IPS-20b (cell line): Measurements from ENCODE around the gene CCDC91.

Experiments
- H3K27ac ChIP-seq: one replicate; pipeline ENCODE4 v1.5.1; 2013; ENCODE audit warnings: low read length
- H3K27me3 ChIP-seq: 2 replicates; pipeline ENCODE4 v1.6.1; 2013; ENCODE audit warnings: mild to moderate bottlenecking, low read length, inconsistent platforms; ENCODE audit not compliant: insufficient read depth
- H3K36me3 ChIP-seq: 2 replicates; pipeline ENCODE4 v1.6.1; 2013; ENCODE audit warnings: low read depth, mild to moderate bottlenecking, inconsistent platforms, low read length, moderate library complexity; ENCODE audit not compliant: insufficient read depth
- H3K4me1 ChIP-seq: 2 replicates; pipeline ENCODE4 v1.6.1; 2013; ENCODE audit warnings: mild to moderate bottlenecking, control low read depth, inconsistent platforms, low read length, moderate library complexity; ENCODE audit not compliant: insufficient read depth
- H3K4me3 ChIP-seq: 2 replicates; pipeline ENCODE4 v1.5.1; 2013; ENCODE audit warnings: mild to moderate bottlenecking, low read length, inconsistent platforms
- H3K9ac ChIP-seq: 2 replicates; pipeline ENCODE4 v1.6.1; 2013; ENCODE audit warnings: low read depth, mild to moderate bottlenecking, inconsistent platforms, low read length, moderate library complexity
- H3K9me3 ChIP-seq: 2 replicates; pipeline ENCODE4 v1.6.1; 2013; ENCODE audit warnings: mild to moderate bottlenecking, low read depth, low read length, inconsistent platforms; ENCODE audit not compliant: insufficient read depth

CCDC91 gene

GRCh38 chr12:28383368-28383767, 193.1 kb downstream of the CCDC91 start:
- Histone ChIP-seq H3K36me3 (no peaks in the 10 kb centered on the region), H3K4me1 (peaks cover 14% of the 10 kb centered on the region), H3K9ac (no peak overlapping the region), H3K4me3 (no peak overlapping the region), H3K27ac (no peak overlapping the region), H3K27me3 (no peaks in the 10 kb centered on the region), H3K9me3 (no peaks in the 10 kb centered on the region)

GRCh38 chr12:28388879-28389278, 198.6 kb downstream of the CCDC91 start:
- Histone ChIP-seq H3K27ac (no peak overlapping the region), H3K4me3 (peak overlapping the region; percentile 25), H3K9me3 (no peaks in the 10 kb centered on the region), H3K27me3 (no peaks in the 10 kb centered on the region), H3K9ac (no peak overlapping the region), H3K4me1 (peaks cover 23% of the 10 kb centered on the region; the same call in 1 of the 2 replicates), H3K36me3 (no peaks in the 10 kb centered on the region)

GRCh38 chr12:28390206-28390605, 199.9 kb downstream of the CCDC91 start:
- Histone ChIP-seq H3K27ac (no peak overlapping the region), H3K9me3 (no peaks in the 10 kb centered on the region), H3K4me1 (peaks cover 23% of the 10 kb centered on the region; the same call in 1 of the 2 replicates), H3K9ac (no peak overlapping the region), H3K27me3 (no peaks in the 10 kb centered on the region), H3K36me3 (no peaks in the 10 kb centered on the region), H3K4me3 (no peak overlapping the region)

DNA sequence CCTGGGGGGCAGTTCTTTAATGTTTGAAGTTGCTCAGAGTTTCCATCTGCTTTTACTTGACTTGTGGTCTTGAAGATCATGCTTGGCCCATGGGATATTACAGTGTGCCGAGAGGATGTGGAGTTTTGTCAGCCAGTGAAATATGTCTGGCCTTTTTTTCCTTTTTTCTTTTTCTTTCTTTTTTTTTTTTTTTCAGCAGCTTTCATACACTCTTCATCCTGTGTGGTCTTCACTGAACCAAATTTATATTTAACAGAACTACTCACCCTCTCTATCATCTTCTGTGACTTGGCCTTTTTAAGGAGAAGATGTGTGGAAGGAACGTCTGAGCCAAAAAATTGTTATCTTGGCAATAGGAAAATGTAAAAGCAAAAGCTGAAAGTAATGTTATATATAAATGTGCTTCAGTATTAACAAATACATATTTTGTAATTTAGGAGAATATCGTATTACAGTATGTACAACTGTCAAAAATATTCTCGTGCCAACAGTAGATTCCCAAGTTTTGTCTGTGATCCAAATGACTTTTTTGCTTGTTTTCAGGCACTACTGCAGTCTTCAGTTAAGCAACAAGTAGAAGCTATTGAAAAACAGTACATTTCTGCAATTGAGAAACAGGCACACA, 200.6 kb downstream of the CCDC91 start:
- Histone ChIP-seq H3K4me3 (no peak overlapping the region), H3K9ac (no peak overlapping the region), H3K36me3 (no peaks in the 10 kb centered on the region), H3K27me3 (no peaks in the 10 kb centered on the region), H3K4me1 (peaks cover 23% of the 10 kb centered on the region; the same call in 1 of the 2 replicates), H3K27ac (no peak overlapping the region), H3K9me3 (no peaks in the 10 kb centered on the region)

- Histone ChIP-seq H3K27me3 (no peaks in the 10 kb centered on the region), H3K27ac (no peak overlapping the region), H3K4me1 (0 out of 2 replicates have a peak, but pooled peaks cover 3% of the 10 kb centered on the region), H3K9ac (no peak overlapping the region), H3K9me3 (no peaks in the 10 kb centered on the region), H3K36me3 (no peaks in the 10 kb centered on the region), H3K4me3 (no peak overlapping the region)
Observed at GRCh38 chr12:28409892-28410291, 219.6 kb downstream of the CCDC91 start.

- H3K9ac ChIP-seq = no peak overlapping the region
- no peak overlapping the region for H3K27ac ChIP-seq
- peaks cover 14% of the 10 kb centered on the region; the same call in 1 of the 2 replicates for H3K4me1 ChIP-seq
- H3K4me3 ChIP-seq = no peak overlapping the region
- no peaks in the 10 kb centered on the region for H3K27me3 ChIP-seq
- no peaks in the 10 kb centered on the region for H3K36me3 ChIP-seq
- no peaks in the 10 kb centered on the region for H3K9me3 ChIP-seq
Observed at GRCh38 chr12:28413460-28414109, 223.3 kb downstream of the CCDC91 start.

- H3K27me3 ChIP-seq = no peaks in the 10 kb centered on the region
- H3K4me1 ChIP-seq = peaks cover 14% of the 10 kb centered on the region; the same call in 1 of the 2 replicates
- H3K9ac ChIP-seq = peak overlapping the region; percentile 36; the same call in 1 of the 2 replicates
- no peaks in the 10 kb centered on the region for H3K36me3 ChIP-seq
- H3K27ac ChIP-seq = no peak overlapping the region
- no peaks in the 10 kb centered on the region for H3K9me3 ChIP-seq
- peak overlapping the region; percentile 23; the same call in 1 of the 2 replicates for H3K4me3 ChIP-seq
Observed at GRCh38 chr12:28415755-28416154, 225.5 kb downstream of the CCDC91 start.

DNA sequence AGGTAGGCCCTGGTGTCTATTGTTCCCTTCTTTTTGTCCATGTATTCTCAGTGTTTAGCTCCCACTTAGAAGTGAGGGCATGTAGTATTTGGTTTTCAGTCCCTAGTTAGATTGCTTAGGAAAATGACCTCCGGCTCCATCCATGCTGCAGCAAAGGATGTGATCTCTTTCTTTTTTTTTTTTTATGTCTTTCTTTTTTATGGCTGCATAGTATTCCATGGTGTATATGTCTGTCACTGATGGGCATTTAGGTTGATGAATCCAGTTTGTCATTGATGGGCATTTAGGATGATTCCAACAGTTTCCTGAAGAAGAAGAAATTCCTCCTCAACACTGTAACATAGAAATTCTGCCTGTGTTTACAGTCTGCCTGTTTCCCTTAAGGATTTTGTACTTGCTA, 231.1 kb downstream of the CCDC91 start:
- no peak overlapping the region for H3K4me3 ChIP-seq
- no peak overlapping the region for H3K9ac ChIP-seq
- H3K9me3 ChIP-seq = no peaks in the 10 kb centered on the region
- peaks cover 2% of the 10 kb centered on the region; the same call in 1 of the 2 replicates for H3K4me1 ChIP-seq
- H3K36me3 ChIP-seq = no peaks in the 10 kb centered on the region
- no peaks in the 10 kb centered on the region for H3K27me3 ChIP-seq
- no peak overlapping the region for H3K27ac ChIP-seq

GRCh38 chr12:28424965-28425364, 234.7 kb downstream of the CCDC91 start:
- Histone ChIP-seq H3K36me3 (no peaks in the 10 kb centered on the region), H3K9ac (no peak overlapping the region), H3K4me3 (no peak overlapping the region), H3K4me1 (no peaks in the 10 kb centered on the region), H3K27ac (no peak overlapping the region), H3K9me3 (no peaks in the 10 kb centered on the region; the same call in 1 of the 2 replicates), H3K27me3 (no peaks in the 10 kb centered on the region)

- no peak overlapping the region for H3K9ac ChIP-seq
- H3K4me1 ChIP-seq = no peaks in the 10 kb centered on the region
- H3K27ac ChIP-seq = no peak overlapping the region
- no peaks in the 10 kb centered on the region for H3K27me3 ChIP-seq
- H3K4me3 ChIP-seq = no peak overlapping the region
- H3K9me3 ChIP-seq = no peaks in the 10 kb centered on the region; the same call in 1 of the 2 replicates
- no peaks in the 10 kb centered on the region for H3K36me3 ChIP-seq
Observed at GRCh38 chr12:28425526-28425925, 235.3 kb downstream of the CCDC91 start.

GRCh38 chr12:28427046-28427445, 236.8 kb downstream of the CCDC91 start:
- Histone ChIP-seq H3K27me3 (no peaks in the 10 kb centered on the region), H3K27ac (no peak overlapping the region), H3K9ac (no peak overlapping the region), H3K4me1 (no peaks in the 10 kb centered on the region), H3K36me3 (no peaks in the 10 kb centered on the region), H3K4me3 (no peak overlapping the region), H3K9me3 (no peaks in the 10 kb centered on the region; the same call in 1 of the 2 replicates)

DNA sequence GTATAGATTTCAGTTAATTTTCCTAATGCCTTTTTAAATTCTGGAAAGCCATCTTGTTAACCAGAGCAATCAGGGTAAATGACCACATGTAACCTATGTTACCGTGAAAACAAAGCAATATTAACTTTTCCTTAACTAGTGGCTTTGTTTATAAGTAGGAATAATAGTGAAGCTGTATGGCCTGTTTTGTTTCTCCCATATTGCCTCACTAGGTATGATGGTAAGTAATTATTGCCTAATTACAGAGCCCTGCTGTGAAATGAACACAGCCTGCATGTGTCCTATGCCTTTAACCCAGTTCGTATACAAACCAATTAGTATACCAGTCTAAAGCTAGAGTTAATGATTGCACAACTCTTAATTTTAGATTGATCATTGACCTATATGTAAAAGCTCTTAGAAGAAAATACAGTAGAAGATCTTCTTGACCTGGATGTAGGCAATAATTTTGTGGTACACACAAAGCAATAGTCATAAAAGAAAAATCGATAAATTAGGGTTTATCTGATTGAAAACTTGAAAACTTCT, 249.9 kb downstream of the CCDC91 start:
- H3K4me1 ChIP-seq = no peaks in the 10 kb centered on the region; the same call in 1 of the 2 replicates
- no peak overlapping the region for H3K27ac ChIP-seq
- H3K36me3 ChIP-seq = no peaks in the 10 kb centered on the region
- H3K9ac ChIP-seq = no peak overlapping the region
- H3K27me3 ChIP-seq = no peaks in the 10 kb centered on the region
- H3K9me3 ChIP-seq = no peaks in the 10 kb centered on the region
- no peak overlapping the region for H3K4me3 ChIP-seq
